HepG2 (cell line): Measurements from ENCODE around the gene AGER. TPM values are rescaled to one million over a fixed set of nuclear protein-coding genes. Genes with fewer than 3 reads are reported as not detected.

ENCODE experiments used
- ATRX ChIP-seq: sonication (generic); formaldehyde crosslinking; IDR thresholded peaks from 2 replicates; pipeline ENCODE4 v1.4.0; 2020; ENCODE audit warnings: missing genetic modification reagents, borderline replicate concordance
- EP300 ChIP-seq, 3 experiments: sonication (generic) in 1 of 3; formaldehyde crosslinking in 1 of 3; IDR thresholded peaks; 2 replicates each; pipeline versions ENCODE4 v1.5.1 to v1.6.1; 2011 to 2020; ENCODE audit warnings: low read depth in 2 of 3, low read length in 2 of 3, borderline replicate concordance in 1 of 3, improper control_type of control experiment in 1 of 3, mild to moderate bottlenecking in 1 of 3, missing genetic modification reagents in 1 of 3, moderate library complexity in 1 of 3
- FIP1L1 ChIP-seq: fragments of 200-400 bp; formaldehyde crosslinking; IDR thresholded peaks from 2 replicates; pipeline ENCODE4 v1.6.1; 2018; ENCODE audit warnings: low read depth, mild to moderate bottlenecking, low read length, moderate library complexity, borderline replicate concordance; ENCODE audit not compliant: insufficient read depth
- HDAC2 ChIP-seq: sonication (generic); formaldehyde crosslinking; IDR thresholded peaks from 2 replicates; pipeline ENCODE4 v1.4.0; 2020; ENCODE audit warnings: missing genetic modification reagents
- KMT2A ChIP-seq: sonication (generic); formaldehyde crosslinking; IDR thresholded peaks from 2 replicates; pipeline ENCODE4 v1.4.0; 2020; ENCODE audit warnings: missing genetic modification reagents
- MAF1 ChIP-seq: sonication (generic); formaldehyde crosslinking; IDR thresholded peaks from 2 replicates; pipeline ENCODE4 v1.5.0; 2020; ENCODE audit warnings: missing genetic modification reagents, borderline replicate concordance
- PAWR ChIP-seq: sonication (generic); formaldehyde crosslinking; IDR thresholded peaks from 2 replicates; pipeline ENCODE4 v1.4.0; 2020; ENCODE audit warnings: missing genetic modification reagents, mild to moderate bottlenecking, borderline replicate concordance
- SP5 ChIP-seq: IDR thresholded peaks from 2 replicates; pipeline ENCODE4 v1.6.1; 2016; ENCODE audit warnings: low read depth, borderline replicate concordance
- SUZ12 ChIP-seq: fragments of 150-350 bp; IDR thresholded peaks from 2 replicates; pipeline ENCODE4 v1.6.1; 2014; ENCODE audit warnings: low read depth, low read length
- ZBTB7B ChIP-seq: sonication (generic); formaldehyde crosslinking; IDR thresholded peaks from 2 replicates; pipeline ENCODE4 v1.4.0; 2020; ENCODE audit warnings: missing genetic modification reagents
- ZFX ChIP-seq: sonication (generic); formaldehyde crosslinking; IDR thresholded peaks from 2 replicates; pipeline ENCODE4 v1.4.0; 2020; ENCODE audit warnings: mild to moderate bottlenecking, low read depth, missing genetic modification reagents, moderate library complexity
- ZNF17 ChIP-seq: sonication (generic); formaldehyde crosslinking; IDR thresholded peaks from 2 replicates; pipeline ENCODE4 v1.5.0; 2020; ENCODE audit warnings: mild to moderate bottlenecking, missing genetic modification reagents
- ZNF430 ChIP-seq: sonication (generic); formaldehyde crosslinking; IDR thresholded peaks from 2 replicates; pipeline ENCODE4 v1.9.0; 2021; ENCODE audit warnings: mild to moderate bottlenecking, missing genetic modification reagents
- ZNF570 ChIP-seq: sonication (generic); formaldehyde crosslinking; IDR thresholded peaks from 2 replicates; pipeline ENCODE4 v1.4.0; 2020; ENCODE audit warnings: mild to moderate bottlenecking, missing genetic modification reagents, borderline replicate concordance
- ZNF607 ChIP-seq: sonication (generic); formaldehyde crosslinking; IDR thresholded peaks from 2 replicates; pipeline ENCODE4 v1.5.1; 2020; ENCODE audit warnings: missing genetic modification reagents, mild to moderate bottlenecking, borderline replicate concordance
- polyA plus RNA-seq, 8 experiments: library from polyadenylated mRNA; depleted of rRNA in 3 of 8; stranded (reverse) in 7 of 8; unstranded in 1 of 8; fragments of >200 nt; fragmentation: Illumina TruSeq in 4 of 8; extraction: Trizol in 4 of 8; gene quantifications; 2 replicates each; pipeline versions ENCODE4 v1.2.1 to v1.2.3, GENCODE V29; 2011 to 2016; ENCODE audit warnings: low read depth in 4 of 8, missing spikeins in 1 of 8, mixed read lengths in 1 of 8; ENCODE audit not compliant: insufficient read depth in 1 of 8
- total RNA-seq, 5 experiments: library from RNA; depleted of rRNA; stranded (reverse); fragments of >200 nt; fragmentation: Illumina TruSeq; extraction: Trizol; gene quantifications; 2 replicates each; pipeline ENCODE4 v1.2.3, GENCODE V29; 2016; ENCODE audit warnings: low read depth in 1 of 5
- TF ChIP-seq, protein P1 (sequence below): sonication (generic); formaldehyde crosslinking; IDR thresholded peaks from one replicate; pipeline ENCODE4 v1.5.1; 2020; ENCODE audit warnings: mild to moderate bottlenecking, missing genetic modification reagents; ENCODE audit errors: not compliant biosample characterization
- TF ChIP-seq, protein P2 (sequence below): IDR thresholded peaks from 2 replicates; pipeline ENCODE4 v1.6.1; 2016; ENCODE audit warnings: missing compliant biosample characterization, missing genetic modification reagents, borderline replicate concordance
- TF ChIP-seq, protein P3 (sequence below): sonication (generic); formaldehyde crosslinking; IDR thresholded peaks from 2 replicates; pipeline ENCODE4 v1.5.0; 2020; ENCODE audit warnings: missing genetic modification reagents

AGER gene
- total and polyA plus RNA-seq, 2 of the 13 experiments (the other 11 are each of a cell fraction or from before 2014, with no cell fraction given) = 1.9 to 5.1 TPM

DNA sequence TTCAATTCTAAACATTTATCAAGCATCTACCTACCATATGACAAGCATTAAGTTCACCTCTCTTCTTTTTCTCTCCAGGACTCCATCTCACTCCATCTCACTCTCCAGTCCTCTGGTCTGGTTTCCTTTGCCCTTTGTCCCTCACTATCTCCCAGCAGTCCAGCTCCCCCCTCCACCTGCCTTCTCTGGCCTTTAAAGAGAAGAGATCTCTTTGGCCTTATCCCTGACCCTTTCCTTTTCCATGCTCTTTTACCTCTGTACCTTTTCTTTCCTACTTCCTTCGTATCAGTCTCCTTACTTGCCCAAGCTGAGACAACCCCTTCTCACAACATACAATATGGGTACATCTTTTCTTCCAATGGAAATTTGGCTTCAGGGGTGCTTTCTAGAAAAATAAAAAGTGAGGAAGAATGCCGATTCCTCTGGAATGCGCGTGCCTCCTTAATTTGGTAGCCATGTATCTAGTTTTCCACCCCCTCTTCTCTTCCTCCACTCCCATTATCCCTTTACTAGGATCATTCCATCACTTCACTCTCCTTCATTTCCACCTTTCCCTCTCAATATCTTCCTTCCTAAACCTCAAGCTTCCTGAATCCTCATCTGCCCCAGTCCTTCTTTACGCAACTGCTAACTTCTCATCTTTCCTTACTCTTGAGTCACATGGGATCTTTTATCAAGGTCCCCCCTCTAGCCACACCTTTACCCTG is 7.4 kb downstream of the AGER start (continued):
- TF ChIP-seq, protein P1, sequence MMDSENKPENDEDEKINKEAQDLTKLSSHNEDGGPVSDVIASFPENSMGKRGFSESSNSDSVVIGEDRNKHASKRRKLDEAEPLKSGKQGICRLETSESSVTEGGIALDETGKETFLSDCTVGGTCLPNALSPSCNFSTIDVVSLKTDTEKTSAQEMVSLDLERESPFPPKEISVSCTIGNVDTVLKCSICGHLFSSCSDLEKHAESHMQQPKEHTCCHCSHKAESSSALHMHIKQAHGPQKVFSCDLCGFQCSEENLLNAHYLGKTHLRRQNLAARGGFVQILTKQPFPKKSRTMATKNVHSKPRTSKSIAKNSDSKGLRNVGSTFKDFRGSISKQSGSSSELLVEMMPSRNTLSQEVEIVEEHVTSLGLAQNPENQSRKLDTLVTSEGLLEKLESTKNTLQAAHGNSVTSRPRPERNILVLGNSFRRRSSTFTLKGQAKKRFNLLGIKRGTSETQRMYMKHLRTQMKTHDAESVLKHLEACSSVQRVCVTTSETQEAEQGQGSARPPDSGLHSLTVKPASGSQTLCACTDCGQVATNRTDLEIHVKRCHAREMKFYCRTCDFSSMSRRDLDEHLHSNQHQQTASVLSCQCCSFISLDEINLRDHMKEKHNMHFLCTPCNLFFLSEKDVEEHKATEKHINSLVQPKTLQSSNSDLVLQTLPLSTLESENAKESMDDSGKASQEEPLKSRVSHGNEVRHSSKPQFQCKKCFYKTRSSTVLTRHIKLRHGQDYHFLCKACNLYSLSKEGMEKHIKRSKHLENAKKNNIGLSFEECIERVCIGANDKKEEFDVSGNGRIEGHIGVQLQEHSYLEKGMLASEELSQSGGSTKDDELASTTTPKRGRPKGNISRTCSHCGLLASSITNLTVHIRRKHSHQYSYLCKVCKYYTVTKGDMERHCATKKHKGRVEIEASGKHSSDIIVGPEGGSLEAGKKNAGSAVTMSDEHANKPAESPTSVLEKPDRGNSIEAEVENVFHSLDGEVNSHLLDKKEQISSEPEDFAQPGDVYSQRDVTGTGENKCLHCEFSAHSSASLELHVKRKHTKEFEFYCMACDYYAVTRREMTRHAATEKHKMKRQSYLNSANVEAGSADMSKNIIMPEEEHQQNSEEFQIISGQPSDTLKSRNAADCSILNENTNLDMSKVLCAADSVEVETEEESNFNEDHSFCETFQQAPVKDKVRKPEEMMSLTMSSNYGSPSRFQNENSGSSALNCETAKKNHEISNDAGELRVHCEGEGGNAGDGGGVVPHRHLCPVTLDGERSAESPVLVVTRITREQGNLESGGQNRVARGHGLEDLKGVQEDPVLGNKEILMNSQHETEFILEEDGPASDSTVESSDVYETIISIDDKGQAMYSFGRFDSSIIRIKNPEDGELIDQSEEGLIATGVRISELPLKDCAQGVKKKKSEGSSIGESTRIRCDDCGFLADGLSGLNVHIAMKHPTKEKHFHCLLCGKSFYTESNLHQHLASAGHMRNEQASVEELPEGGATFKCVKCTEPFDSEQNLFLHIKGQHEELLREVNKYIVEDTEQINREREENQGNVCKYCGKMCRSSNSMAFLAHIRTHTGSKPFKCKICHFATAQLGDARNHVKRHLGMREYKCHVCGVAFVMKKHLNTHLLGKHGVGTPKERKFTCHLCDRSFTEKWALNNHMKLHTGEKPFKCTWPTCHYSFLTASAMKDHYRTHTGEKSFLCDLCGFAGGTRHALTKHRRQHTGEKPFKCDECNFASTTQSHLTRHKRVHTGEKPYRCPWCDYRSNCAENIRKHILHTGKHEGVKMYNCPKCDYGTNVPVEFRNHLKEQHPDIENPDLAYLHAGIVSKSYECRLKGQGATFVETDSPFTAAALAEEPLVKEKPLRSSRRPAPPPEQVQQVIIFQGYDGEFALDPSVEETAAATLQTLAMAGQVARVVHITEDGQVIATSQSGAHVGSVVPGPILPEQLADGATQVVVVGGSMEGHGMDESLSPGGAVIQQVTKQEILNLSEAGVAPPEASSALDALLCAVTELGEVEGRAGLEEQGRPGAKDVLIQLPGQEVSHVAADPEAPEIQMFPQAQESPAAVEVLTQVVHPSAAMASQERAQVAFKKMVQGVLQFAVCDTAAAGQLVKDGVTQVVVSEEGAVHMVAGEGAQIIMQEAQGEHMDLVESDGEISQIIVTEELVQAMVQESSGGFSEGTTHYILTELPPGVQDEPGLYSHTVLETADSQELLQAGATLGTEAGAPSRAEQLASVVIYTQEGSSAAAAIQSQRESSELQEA (CRISPR knock-in tag) = no peak
- TF ChIP-seq, protein P2, sequence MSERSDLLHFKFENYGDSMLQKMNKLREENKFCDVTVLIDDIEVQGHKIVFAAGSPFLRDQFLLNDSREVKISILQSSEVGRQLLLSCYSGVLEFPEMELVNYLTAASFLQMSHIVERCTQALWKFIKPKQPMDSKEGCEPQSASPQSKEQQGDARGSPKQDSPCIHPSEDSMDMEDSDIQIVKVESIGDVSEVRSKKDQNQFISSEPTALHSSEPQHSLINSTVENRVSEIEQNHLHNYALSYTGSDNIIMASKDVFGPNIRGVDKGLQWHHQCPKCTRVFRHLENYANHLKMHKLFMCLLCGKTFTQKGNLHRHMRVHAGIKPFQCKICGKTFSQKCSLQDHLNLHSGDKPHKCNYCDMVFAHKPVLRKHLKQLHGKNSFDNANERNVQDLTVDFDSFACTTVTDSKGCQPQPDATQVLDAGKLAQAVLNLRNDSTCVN (CRISPR knock-in tag) = no peak
- TF ChIP-seq ZNF570 (CRISPR knock-in tag) = no peak
- TF ChIP-seq SP5 (CRISPR knock-in tag) = no peak
- TF ChIP-seq EP300 (IDR thresholded peaks at IDR 0.05; ENCODE audit: low read depth in 2 of 2, low read length in 2 of 2) = no peak
- no peak for TF ChIP-seq EP300 (CRISPR knock-in tag; IDR thresholded peaks at IDR 0.05; ENCODE audit: borderline replicate concordance)
- TF ChIP-seq ZBTB7B (CRISPR knock-in tag) = no peak
- TF ChIP-seq ATRX (CRISPR knock-in tag) = no peak; the same call in 1 of the 2 replicates
- TF ChIP-seq SUZ12 = no peak
- no peak for TF ChIP-seq KMT2A (CRISPR knock-in tag)
- TF ChIP-seq, protein P3, sequence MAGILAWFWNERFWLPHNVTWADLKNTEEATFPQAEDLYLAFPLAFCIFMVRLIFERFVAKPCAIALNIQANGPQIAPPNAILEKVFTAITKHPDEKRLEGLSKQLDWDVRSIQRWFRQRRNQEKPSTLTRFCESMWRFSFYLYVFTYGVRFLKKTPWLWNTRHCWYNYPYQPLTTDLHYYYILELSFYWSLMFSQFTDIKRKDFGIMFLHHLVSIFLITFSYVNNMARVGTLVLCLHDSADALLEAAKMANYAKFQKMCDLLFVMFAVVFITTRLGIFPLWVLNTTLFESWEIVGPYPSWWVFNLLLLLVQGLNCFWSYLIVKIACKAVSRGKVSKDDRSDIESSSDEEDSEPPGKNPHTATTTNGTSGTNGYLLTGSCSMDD (CRISPR knock-in tag) = no peak
- no peak for TF ChIP-seq FIP1L1
- no peak for TF ChIP-seq MAF1 (CRISPR knock-in tag)
- TF ChIP-seq HDAC2 = 0 out of 2 replicates have a peak, but pooled peaks have one; percentile 10
- TF ChIP-seq ZFX = no peak; the same call in 1 of the 2 replicates
- no peak for TF ChIP-seq PAWR (CRISPR knock-in tag)
- TF ChIP-seq ZNF17 (CRISPR knock-in tag) = no peak
- TF ChIP-seq ZNF607 (CRISPR knock-in tag) = no peak
- no peak for TF ChIP-seq ZNF430 (CRISPR knock-in tag)
